WTC11 (cell line): ENCODE measurements around the gene MBIP. TPM values are rescaled to one million over a fixed set of nuclear protein-coding genes. Genes with fewer than 3 reads are reported as not detected.

ENCODE experiments used
- ATAC-seq: fragments of 200-7000 bp; cut with Tn5 transposase; 2 replicates; pipeline ENCODE4 v1.10.0; 2021; ENCODE audit warnings: mild to moderate bottlenecking, moderate library complexity
- CTCF ChIA-PET: fragments of 300-600 bp; sonication (Branson Sonifier 250); formaldehyde crosslinking; loops from one replicate; lab custom pipeline; 2021; ENCODE audit warnings: antibody characterized with exemption; lab: Charles Lee
- POLR2A ChIA-PET: fragments of 350-600 bp; sonication (Branson Sonifier 250); formaldehyde crosslinking; loops from one replicate; lab custom pipeline; 2021; ENCODE audit warnings: antibody characterized with exemption; lab: Charles Lee
- DNase-seq: peaks from one replicate; pipeline ENCODE4 v3.0.0; 2021; ENCODE audit warnings: low spot score
- H3K27ac Mint-ChIP-seq: 2 replicates; pipeline ENCODE4 v1.8.0; 2021; ENCODE audit warnings: mixed read lengths
- H3K27me3 Mint-ChIP-seq: 2 replicates; pipeline ENCODE4 v1.8.0; 2021; ENCODE audit warnings: low read depth, mild to moderate bottlenecking, moderate library complexity, mixed read lengths
- H3K36me3 Mint-ChIP-seq: 2 replicates; pipeline ENCODE4 v1.8.0; 2021; ENCODE audit warnings: mixed read lengths
- H3K4me1 Mint-ChIP-seq: 2 replicates; pipeline ENCODE4 v1.8.0; 2022; ENCODE audit warnings: mixed read lengths
- H3K4me3 Mint-ChIP-seq: 2 replicates; pipeline ENCODE4 v1.8.0; 2021; ENCODE audit warnings: mild to moderate bottlenecking, moderate library complexity, mixed read lengths
- H3K9me3 Mint-ChIP-seq: 2 replicates; pipeline ENCODE4 v1.8.0; 2021; ENCODE audit warnings: mixed read lengths
- CREB1 ChIP-seq: sonication (generic); formaldehyde crosslinking; IDR thresholded peaks from 2 replicates; pipeline ENCODE4 v1.8.0; 2023; ENCODE audit warnings: mild to moderate bottlenecking, missing genetic modification reagents
- CTCF ChIP-seq: fragments of 200-600 bp; IDR thresholded peaks from 2 replicates; pipeline ENCODE4 v1.8.0; 2022; ENCODE audit warnings: antibody characterized with exemption
- ELF4 ChIP-seq: sonication (generic); formaldehyde crosslinking; IDR thresholded peaks from 2 replicates; pipeline ENCODE4 v1.8.1; 2022; ENCODE audit warnings: low read depth, mild to moderate bottlenecking, moderate library complexity, missing genetic modification reagents
- ESRRA ChIP-seq: sonication (generic); formaldehyde crosslinking; IDR thresholded peaks from 2 replicates; pipeline ENCODE4 v1.8.1; 2022; ENCODE audit warnings: mild to moderate bottlenecking, missing genetic modification reagents, borderline replicate concordance
- FOXP1 ChIP-seq: sonication (generic); formaldehyde crosslinking; IDR thresholded peaks from 2 replicates; pipeline ENCODE4 v1.8.0; 2022; ENCODE audit warnings: missing genetic modification reagents, mild to moderate bottlenecking, moderate library complexity, borderline replicate concordance
- FOXP4 ChIP-seq: sonication (generic); formaldehyde crosslinking; IDR thresholded peaks from 2 replicates; pipeline ENCODE4 v1.8.0; 2022; ENCODE audit warnings: mild to moderate bottlenecking, missing genetic modification reagents
- MYBL2 ChIP-seq: sonication (generic); formaldehyde crosslinking; IDR thresholded peaks from 2 replicates; pipeline ENCODE4 v1.8.1; 2023; ENCODE audit warnings: mild to moderate bottlenecking, moderate library complexity, missing genetic modification reagents
- NR3C1 ChIP-seq: sonication (generic); formaldehyde crosslinking; conservative IDR thresholded peaks from 2 replicates; pipeline ENCODE4 v1.8.1; 2023; ENCODE audit warnings: low read depth, mild to moderate bottlenecking, missing genetic modification reagents
- USF2 ChIP-seq: sonication (generic); formaldehyde crosslinking; IDR thresholded peaks from 2 replicates; pipeline ENCODE4 v1.8.1; 2023; ENCODE audit warnings: mild to moderate bottlenecking, missing genetic modification reagents, moderate library complexity
- ZNF121 ChIP-seq: sonication (generic); formaldehyde crosslinking; IDR thresholded peaks from 2 replicates; pipeline ENCODE4 v1.8.0; 2023; ENCODE audit warnings: missing genetic modification reagents
- ZNF396 ChIP-seq: fragments of 250-450 bp; sonication (Bioruptor Pico); IDR thresholded peaks from 2 replicates; pipeline ENCODE4 v1.8.0; 2021; ENCODE audit warnings: mild to moderate bottlenecking, moderate library complexity, borderline replicate concordance
- ZNF425 ChIP-seq: fragments of 250-450 bp; sonication (Bioruptor Pico); conservative IDR thresholded peaks from 2 replicates; pipeline ENCODE4 v1.9.0; 2021; ENCODE audit warnings: mild to moderate bottlenecking
- total RNA-seq: library from RNA; stranded (reverse); gene quantifications from 3 replicates; pipeline ENCODE4 v1.2.3, GENCODE V29; 2021
- TF ChIP-seq, protein P1 (sequence below): sonication (generic); formaldehyde crosslinking; IDR thresholded peaks from 2 replicates; pipeline ENCODE4 v1.8.1; 2022; ENCODE audit warnings: low read depth, missing genetic modification reagents, borderline replicate concordance
- TF ChIP-seq, protein P2 (sequence below): sonication (generic); formaldehyde crosslinking; IDR thresholded peaks from 2 replicates; pipeline ENCODE4 v1.8.1; 2022; ENCODE audit warnings: mild to moderate bottlenecking, missing genetic modification reagents, moderate library complexity, borderline replicate concordance

Gene MBIP
- total RNA-seq, 1 experiment from 2014 or later = 18.4 TPM

DNA sequence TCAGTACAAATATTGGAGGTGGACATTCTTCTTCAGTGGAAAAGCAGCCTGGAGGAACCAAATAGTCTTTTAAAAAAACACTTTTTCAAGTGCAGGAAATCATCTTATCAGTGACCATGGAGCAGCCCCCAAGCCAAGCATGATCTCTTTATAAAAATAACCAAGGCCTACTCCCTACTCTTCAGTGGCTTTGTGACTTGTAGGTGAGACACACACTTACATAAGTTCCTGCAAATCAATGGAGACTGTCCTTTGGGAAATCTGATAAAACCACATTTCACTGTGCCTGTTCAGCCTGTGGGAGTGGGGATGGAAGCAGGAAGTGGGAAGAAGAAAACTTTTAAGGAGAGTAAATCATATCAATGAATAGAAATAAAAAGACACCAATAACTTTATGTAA lies 56.3 kb downstream of the MBIP start:
- Mint-ChIP-seq H3K4me3 (no peak overlapping the region), H3K36me3 (no peaks in the 10 kb centered on the region), H3K27me3 (peaks cover 61% of the 10 kb centered on the region)
- CTCF ChIA-PET = no interaction called here
- TF ChIP-seq, protein P1, sequence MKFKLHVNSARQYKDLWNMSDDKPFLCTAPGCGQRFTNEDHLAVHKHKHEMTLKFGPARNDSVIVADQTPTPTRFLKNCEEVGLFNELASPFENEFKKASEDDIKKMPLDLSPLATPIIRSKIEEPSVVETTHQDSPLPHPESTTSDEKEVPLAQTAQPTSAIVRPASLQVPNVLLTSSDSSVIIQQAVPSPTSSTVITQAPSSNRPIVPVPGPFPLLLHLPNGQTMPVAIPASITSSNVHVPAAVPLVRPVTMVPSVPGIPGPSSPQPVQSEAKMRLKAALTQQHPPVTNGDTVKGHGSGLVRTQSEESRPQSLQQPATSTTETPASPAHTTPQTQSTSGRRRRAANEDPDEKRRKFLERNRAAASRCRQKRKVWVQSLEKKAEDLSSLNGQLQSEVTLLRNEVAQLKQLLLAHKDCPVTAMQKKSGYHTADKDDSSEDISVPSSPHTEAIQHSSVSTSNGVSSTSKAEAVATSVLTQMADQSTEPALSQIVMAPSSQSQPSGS = no peak
- no peak for TF ChIP-seq ZNF396 (CRISPR knock-in tag)
- TF ChIP-seq, all 79 proteins: peak for 0
- no peak overlapping the region for H3K27ac Mint-ChIP-seq
- DNase-seq (no peak), ATAC-seq (no peak)
- POLR2A ChIA-PET = no interaction called here
- H3K4me1 Mint-ChIP-seq = peaks cover 20% of the 10 kb centered on the region
- H3K9me3 Mint-ChIP-seq = no peaks in the 10 kb centered on the region

- H3K36me3 Mint-ChIP-seq = no peaks in the 10 kb centered on the region
- H3K4me3 Mint-ChIP-seq = no peak overlapping the region
- ChIA-PET CTCF (no interaction called here), POLR2A (no interaction called here)
- TF ChIP-seq ZNF121 (CRISPR knock-in tag) (no peak), ESRRA (CRISPR knock-in tag) (no peak), CTCF (no peak), USF2 (CRISPR knock-in tag) (no peak), CREB1 (no peak), MYBL2 (CRISPR knock-in tag) (no peak), FOXP4 (CRISPR knock-in tag) (no peak), FOXP1 (no peak)
- TF ChIP-seq, protein P2, sequence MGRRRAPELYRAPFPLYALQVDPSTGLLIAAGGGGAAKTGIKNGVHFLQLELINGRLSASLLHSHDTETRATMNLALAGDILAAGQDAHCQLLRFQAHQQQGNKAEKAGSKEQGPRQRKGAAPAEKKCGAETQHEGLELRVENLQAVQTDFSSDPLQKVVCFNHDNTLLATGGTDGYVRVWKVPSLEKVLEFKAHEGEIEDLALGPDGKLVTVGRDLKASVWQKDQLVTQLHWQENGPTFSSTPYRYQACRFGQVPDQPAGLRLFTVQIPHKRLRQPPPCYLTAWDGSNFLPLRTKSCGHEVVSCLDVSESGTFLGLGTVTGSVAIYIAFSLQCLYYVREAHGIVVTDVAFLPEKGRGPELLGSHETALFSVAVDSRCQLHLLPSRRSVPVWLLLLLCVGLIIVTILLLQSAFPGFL (CRISPR knock-in tag) = no peak
- no peak overlapping the region for H3K27ac Mint-ChIP-seq
- no peak for ATAC-seq
- no peaks in the 10 kb centered on the region for H3K9me3 Mint-ChIP-seq
- DNase-seq = no peak
- H3K27me3 Mint-ChIP-seq = peaks cover 36% of the 10 kb centered on the region
- H3K4me1 Mint-ChIP-seq = no peaks in the 10 kb centered on the region
Observed at GRCh38 chr14:36260970-36261640, 59.3 kb downstream of the MBIP start.

DNA sequence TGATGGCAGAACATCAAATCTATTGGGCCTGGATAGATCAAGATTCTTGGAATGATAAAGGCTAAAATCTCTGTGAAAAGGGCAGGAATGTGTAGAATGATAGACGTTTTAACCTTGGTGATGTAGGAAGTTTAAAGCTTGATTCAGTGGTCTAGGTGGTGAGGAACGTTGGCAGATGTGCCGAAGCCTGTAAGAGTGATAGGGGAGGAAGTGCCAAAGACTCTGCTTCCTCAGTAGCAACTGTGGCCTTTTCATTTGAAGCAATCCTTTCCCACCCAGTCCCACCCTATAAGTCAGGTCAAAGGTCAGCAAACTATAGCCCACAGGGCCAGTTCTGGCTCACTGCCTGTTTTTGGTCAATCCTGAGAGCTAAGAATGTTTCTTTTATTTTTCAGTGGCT lies 62.2 kb downstream of the MBIP start:
- ChIA-PET POLR2A (no interaction called here), CTCF (no interaction called here)
- no peak for ATAC-seq
- no peak for DNase-seq
- Mint-ChIP-seq H3K4me3 (no peak overlapping the region), H3K9me3 (no peaks in the 10 kb centered on the region), H3K27ac (no peak overlapping the region), H3K4me1 (0 out of 2 replicates have a peak, but pooled peaks cover 7% of the 10 kb centered on the region), H3K27me3 (peaks cover 12% of the 10 kb centered on the region), H3K36me3 (no peaks in the 10 kb centered on the region)
- TF ChIP-seq ZNF425 (CRISPR knock-in tag) (no peak), ELF4 (CRISPR knock-in tag) (no peak), NR3C1 (CRISPR knock-in tag) (no peak)
